ENCODE measurements around the gene ADGRA3. TPM values are rescaled to one million over a fixed set of nuclear protein-coding genes. Genes with fewer than 3 reads are reported as not detected.

The ADGRA3 gene
- total RNA-seq, 4 donors from 2014 or later, result 17.1 to 86.4 (median 25.7) TPM

- Histone ChIP-seq H3K4me3 (no peak overlapping the region), H3K36me3 (peaks cover 0 to 4% of the 10 kb centered on the region in 2 donors), H3K27me3 (no peaks in the 10 kb centered on the region), H3K4me1 (no peaks in the 10 kb centered on the region), H3K27ac (no peak overlapping the region), H3K9me3 (no peaks in the 10 kb centered on the region)
- in situ Hi-C loops (cut with MboI; ENCODE audit: low sequenced_read_pairs in 4 of 4), result no loop called here
- DNase-seq (no peak), ATAC-seq (no peak)
- intact Hi-C loops (cut with DNase I; ENCODE audit: low total_unique reads), result no loop called here
- TF ChIP-seq POLR2A (IDR thresholded peaks at IDR 0.05) (no peak), CTCF (IDR thresholded peaks at IDR 0.05 in 4 of 5, conservative IDR thresholded peaks at IDR 0.05 in 1 of 5) (no peak)
These were observed 95.6 kb downstream of the ADGRA3 start for GRCh38 chr4:22420291-22420690.

GRCh38 chr4:22417408-22417807, 98.5 kb downstream of the ADGRA3 start:
- no peak for ATAC-seq
- peaks cover 0 to 4% of the 10 kb centered on the region in 2 donors for H3K36me3 ChIP-seq
- no peak for TF ChIP-seq CTCF (IDR thresholded peaks at IDR 0.05 in 4 of 5, conservative IDR thresholded peaks at IDR 0.05 in 1 of 5)
- TF ChIP-seq POLR2A (IDR thresholded peaks at IDR 0.05), result no peak
- no peak overlapping the region for H3K4me3 ChIP-seq
- no peaks in the 10 kb centered on the region for H3K27me3 ChIP-seq
- intact Hi-C loops (cut with DNase I; ENCODE audit: low total_unique reads), result no loop called here
- no peaks in the 10 kb centered on the region for H3K4me1 ChIP-seq
- in situ Hi-C loops (cut with MboI; ENCODE audit: low sequenced_read_pairs in 4 of 4), result loop anchor here in 1 of 4 donors (10.0 kb wide), 1 partner anchor 197 kb away; no protein-coding TSS in a partner anchor
- H3K27ac ChIP-seq, result no peak overlapping the region
- DNase-seq, result no peak
- no peaks in the 10 kb centered on the region for H3K9me3 ChIP-seq

GRCh38 chr4:22416403-22416802, 99.5 kb downstream of the ADGRA3 start:
- Histone ChIP-seq H3K4me1 (no peaks in the 10 kb centered on the region), H3K9me3 (no peaks in the 10 kb centered on the region), H3K36me3 (peaks cover 0 to 4% of the 10 kb centered on the region in 2 donors), H3K4me3 (no peak overlapping the region), H3K27me3 (no peaks in the 10 kb centered on the region), H3K27ac (no peak overlapping the region)
- in situ Hi-C loops (cut with MboI; ENCODE audit: low sequenced_read_pairs in 4 of 4) (loop anchor here in 1 of 4 donors (10.0 kb wide), 1 partner anchor 198 kb away; no protein-coding TSS in a partner anchor), intact Hi-C loops (cut with DNase I; ENCODE audit: low total_unique reads) (no loop called here)
- ATAC-seq, result no peak
- no peak for DNase-seq
- TF ChIP-seq POLR2A (IDR thresholded peaks at IDR 0.05) (no peak), CTCF (IDR thresholded peaks at IDR 0.05 in 4 of 5, conservative IDR thresholded peaks at IDR 0.05 in 1 of 5) (no peak)

DNA sequence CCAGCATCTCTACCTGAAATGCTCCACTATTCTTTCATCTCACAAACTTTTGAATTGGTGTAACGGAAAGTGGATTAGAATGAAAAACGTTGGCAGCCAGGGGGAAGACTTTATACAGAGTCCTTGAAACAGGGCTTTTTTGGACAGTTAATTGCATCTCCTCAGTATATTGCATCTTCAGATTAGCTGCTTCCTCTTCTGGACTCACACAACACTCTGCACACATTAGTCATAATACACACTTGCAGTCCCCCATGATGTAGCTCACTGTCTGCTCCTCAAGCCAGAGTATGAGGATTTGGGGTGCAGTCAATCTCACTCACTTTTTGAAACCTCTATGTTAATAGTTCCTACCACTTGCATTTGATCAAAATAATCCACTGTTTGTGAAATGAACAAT, 101.0 kb downstream of the ADGRA3 start:
- Histone ChIP-seq H3K27me3 (no peaks in the 10 kb centered on the region), H3K36me3 (peaks cover 0 to 4% of the 10 kb centered on the region in 2 donors), H3K4me3 (no peak overlapping the region), H3K9me3 (no peaks in the 10 kb centered on the region), H3K27ac (no peak overlapping the region), H3K4me1 (no peaks in the 10 kb centered on the region)
- no peak for DNase-seq
- in situ Hi-C loops (cut with MboI; ENCODE audit: low sequenced_read_pairs in 4 of 4), result loop anchor here in 3 of 4 donors (5.0 to 10.0 kb wide), 3 partner anchors 192 to 277 kb away; partner anchors contain the start of gene GBA3 (in 2 of the 3)
- no peak for ATAC-seq
- TF ChIP-seq POLR2A (IDR thresholded peaks at IDR 0.05), result no peak
- intact Hi-C loops (cut with DNase I; ENCODE audit: low total_unique reads), result loop anchor here (5.0 kb wide), 2 partner anchors 102 to 262 kb away; partner anchors contain the start of gene ADGRA3

- in situ Hi-C loops (cut with MboI; ENCODE audit: low sequenced_read_pairs in 4 of 4) (loop anchor here in 3 of 4 donors (5.0 to 10.0 kb wide), 3 partner anchors 194 to 279 kb away; partner anchors contain the start of gene GBA3 (in 2 of the 3)), intact Hi-C loops (cut with DNase I; ENCODE audit: low total_unique reads) (loop anchor here (5.0 kb wide), 2 partner anchors 104 to 264 kb away; partner anchors contain the start of gene ADGRA3)
- no peaks in the 10 kb centered on the region for H3K27me3 ChIP-seq
These were observed 102.4 kb downstream of the ADGRA3 start for GRCh38 chr4:22413471-22413870.

More at GRCh38 chr4:22413471-22413870, 102.4 kb downstream of the ADGRA3 start:
- H3K4me3 ChIP-seq, result no peak overlapping the region
- H3K36me3 ChIP-seq, result no peaks in the 10 kb centered on the region
- TF ChIP-seq POLR2A (IDR thresholded peaks at IDR 0.05) (no peak), CTCF (IDR thresholded peaks at IDR 0.05 in 4 of 5, conservative IDR thresholded peaks at IDR 0.05 in 1 of 5) (no peak)
- H3K9me3 ChIP-seq, result no peaks in the 10 kb centered on the region
- ATAC-seq, result no peak
- no peak overlapping the region for H3K27ac ChIP-seq
- no peak for DNase-seq
- no peaks in the 10 kb centered on the region for H3K4me1 ChIP-seq
